Esophagus muscularis mucosa (tissue), 4 donors: Measurements from ENCODE around the gene SDK1. TPM values are rescaled to one million over a fixed set of nuclear protein-coding genes. Genes with fewer than 3 reads are reported as not detected.
A peak's percentile ranks its signal among the peaks of the same experiment; 100 is the strongest.

Source experiments
- DNase-seq: peaks from one replicate; pipeline ENCODE4 v3.0.0-alpha.2; 2017; ENCODE audit errors: extremely low spot score
- H3K27ac ChIP-seq, 4 donors: fragments of 200-600 bp; sonication (generic); replicated peaks in 1 of 4; 1 replicate in 3 of 4; 2 replicates in 1 of 4; pipeline ENCODE4 v1.5.1; 2016 to 2019; ENCODE audit warnings: mild to moderate bottlenecking in 1 of 4
- H3K27me3 ChIP-seq, 4 donors: fragments of 200-600 bp; sonication (generic); one replicate each; pipeline versions ENCODE4 v1.5.1 to v1.6.0; 2016 to 2019
- H3K36me3 ChIP-seq, 4 donors: fragments of 200-600 bp; sonication (generic); one replicate each; pipeline ENCODE4 v1.5.1; 2016 to 2019
- H3K4me1 ChIP-seq, 4 donors: fragments of 200-600 bp; sonication (generic); one replicate each; pipeline ENCODE4 v1.5.1; 2016 to 2019
- H3K4me3 ChIP-seq, 4 donors: fragments of 200-600 bp; sonication (generic); 1 replicate in 2 of 4; 2 replicates in 2 of 4; pipeline ENCODE4 v1.5.1; 2016 to 2019; ENCODE audit warnings: mild to moderate bottlenecking in 4 of 4, moderate library complexity in 1 of 4
- H3K9me3 ChIP-seq, 4 donors: fragments of 200-600 bp; sonication (generic); 1 replicate in 3 of 4; 2 replicates in 1 of 4; pipeline ENCODE4 v1.5.1; 2016 to 2019
- CTCF ChIP-seq, 3 experiments: fragments of 200-600 bp in 2 of 3; fragments of 450-650 bp in 1 of 3; sonication (generic) in 2 of 3; IDR thresholded peaks; one replicate each; pipeline ENCODE4 v1.5.1; 2017 to 2019; ENCODE audit warnings: antibody characterized with exemption in 3 of 3, mild to moderate bottlenecking in 2 of 3, moderate library complexity in 1 of 3
- EP300 ChIP-seq: sonication (generic); formaldehyde crosslinking; IDR thresholded peaks from one replicate; pipeline ENCODE4 v1.6.1; 2017; ENCODE audit warnings: antibody characterized with exemption
- POLR2A ChIP-seq: fragments of 450-650 bp; IDR thresholded peaks from one replicate; pipeline ENCODE4 v1.6.1; 2017; ENCODE audit warnings: antibody characterized with exemption, moderate library complexity, mild to moderate bottlenecking, low read depth
- POLR2AphosphoS5 ChIP-seq, 2 donors: sonication (generic); formaldehyde crosslinking; IDR thresholded peaks; one replicate each; pipeline ENCODE4 v1.6.1; 2017; ENCODE audit warnings: antibody characterized with exemption in 2 of 2
- WGBS: methylation state at CpG from one replicate; pipeline ENCODE4 v1.1.5; 2018; 5-methylcytosine and 5-hydroxymethylcytosine counted together
- intact Hi-C: fragments of 100-400 bp; cut with DNase I; formaldehyde crosslinking; loops from one replicate; pipeline ENCODE4 v1.15.1; 2023
- total RNA-seq, 4 donors: library from RNA; depleted of rRNA; stranded (reverse); fragments of >200 nt; gene quantifications; one replicate each; pipeline versions ENCODE4 v1.1.0 to v1.2.1, GENCODE V29; 2016

Gene SDK1
- total RNA-seq, 4 donors from 2014 or later = 7.8 to 18.6 (median 12.0) TPM

- Histone ChIP-seq H3K36me3 (peaks cover 0 to 11% (median 2%) of the 10 kb centered on the region in 4 donors), H3K4me1 (no peaks in the 10 kb centered on the region), H3K9me3 (peaks cover 0 to 21% (median 18%) of the 10 kb centered on the region in 4 donors), H3K27me3 (no peaks in the 10 kb centered on the region), H3K27ac (no peak overlapping the region), H3K4me3 (no peak overlapping the region)
- intact Hi-C loops = no loop called here
- no peak for TF ChIP-seq CTCF (IDR thresholded peaks at IDR 0.05)
- TF ChIP-seq POLR2AphosphoS5 (IDR thresholded peaks at IDR 0.05) = no peak
- TF ChIP-seq POLR2A = no peak
- TF ChIP-seq EP300 = no peak
- no peak for DNase-seq
- WGBS = 80% methylated on average over 4 of the region's 4 CpGs
These were observed 947.2 kb downstream of the SDK1 start for GRCh38 chr7:4248295-4248694.

GRCh38 chr7:4249241-4249640 lies 948.2 kb downstream of the SDK1 start:
- no peak for DNase-seq
- H3K9me3 ChIP-seq = peaks cover 0 to 23% (median 17%) of the 10 kb centered on the region in 4 donors
- no peak overlapping the region for H3K27ac ChIP-seq
- peaks cover 0 to 11% (median 0%) of the 10 kb centered on the region in 4 donors for H3K36me3 ChIP-seq
- TF ChIP-seq CTCF (IDR thresholded peaks at IDR 0.05) (no peak), POLR2A (no peak), POLR2AphosphoS5 (IDR thresholded peaks at IDR 0.05) (no peak), EP300 (no peak)
- H3K4me1 ChIP-seq = no peaks in the 10 kb centered on the region
- intact Hi-C loops = no loop called here
- H3K27me3 ChIP-seq = no peaks in the 10 kb centered on the region
- 94% methylated on average over 2 of the region's 4 CpGs for WGBS
- H3K4me3 ChIP-seq = no peak overlapping the region

- H3K27ac ChIP-seq = no peak overlapping the region
- 100% methylated on average over 4 of the region's 6 CpGs for WGBS
- H3K4me3 ChIP-seq = no peak overlapping the region
- DNase-seq = no peak
- TF ChIP-seq POLR2A = no peak
- no peak for TF ChIP-seq EP300
- TF ChIP-seq CTCF (IDR thresholded peaks at IDR 0.05) = no peak
- no peak for TF ChIP-seq POLR2AphosphoS5 (IDR thresholded peaks at IDR 0.05)
- intact Hi-C loops = no loop called here
- H3K36me3 ChIP-seq = no peaks in the 10 kb centered on the region
- H3K27me3 ChIP-seq = peaks cover 0 to 9% (median 0%) of the 10 kb centered on the region in 4 donors
- peaks cover 0 to 20% (median 17%) of the 10 kb centered on the region in 4 donors for H3K4me1 ChIP-seq
- H3K9me3 ChIP-seq = peaks cover 0 to 20% (median 11%) of the 10 kb centered on the region in 4 donors
These were observed 954.3 kb downstream of the SDK1 start for GRCh38 chr7:4255336-4255735.

GRCh38 chr7:4256286-4256685 lies 955.2 kb downstream of the SDK1 start:
- no peaks in the 10 kb centered on the region for H3K36me3 ChIP-seq
- H3K9me3 ChIP-seq = peaks cover 0 to 17% (median 6%) of the 10 kb centered on the region in 4 donors
- no peak for TF ChIP-seq EP300
- TF ChIP-seq POLR2A = no peak
- TF ChIP-seq CTCF (IDR thresholded peaks at IDR 0.05) = no peak
- TF ChIP-seq POLR2AphosphoS5 (IDR thresholded peaks at IDR 0.05) = no peak
- intact Hi-C loops = no loop called here
- peak overlapping the region in 1 of 4 donors; percentile 44 for H3K27ac ChIP-seq
- DNase-seq = no peak
- peak overlapping the region in 3 of 4 donors; percentile 12 to 15 (median 14) for H3K4me3 ChIP-seq
- 35% methylated on average over 8 of the region's 8 CpGs for WGBS
- H3K4me1 ChIP-seq = peaks cover 0 to 25% (median 24%) of the 10 kb centered on the region in 4 donors
- H3K27me3 ChIP-seq = peaks cover 0 to 19% (median 0%) of the 10 kb centered on the region in 4 donors
